Myocyte (in vitro differentiated cells): Measurements from ENCODE around the gene JAGN1. TPM values are rescaled to one million over a fixed set of nuclear protein-coding genes. Genes with fewer than 3 reads are reported as not detected.
"Not testable (repeated sequence)": the region's sequence is repeated elsewhere in the genome, so short reads cannot be mapped to it uniquely, and the experiment has no call there.

Source experiments
- DNase-seq: peaks from one replicate; pipeline ENCODE4 v3.0.0-alpha.2; 2012; ENCODE audit warnings: low read depth
- total RNA-seq: library from RNA; depleted of rRNA; stranded (reverse); fragments of >200 nt; gene quantifications from 2 replicates; pipeline ENCODE4 v1.2.3, GENCODE V29; 2014

Gene JAGN1
- total RNA-seq, 1 donor from 2014 or later, result 41.4 TPM

DNA sequence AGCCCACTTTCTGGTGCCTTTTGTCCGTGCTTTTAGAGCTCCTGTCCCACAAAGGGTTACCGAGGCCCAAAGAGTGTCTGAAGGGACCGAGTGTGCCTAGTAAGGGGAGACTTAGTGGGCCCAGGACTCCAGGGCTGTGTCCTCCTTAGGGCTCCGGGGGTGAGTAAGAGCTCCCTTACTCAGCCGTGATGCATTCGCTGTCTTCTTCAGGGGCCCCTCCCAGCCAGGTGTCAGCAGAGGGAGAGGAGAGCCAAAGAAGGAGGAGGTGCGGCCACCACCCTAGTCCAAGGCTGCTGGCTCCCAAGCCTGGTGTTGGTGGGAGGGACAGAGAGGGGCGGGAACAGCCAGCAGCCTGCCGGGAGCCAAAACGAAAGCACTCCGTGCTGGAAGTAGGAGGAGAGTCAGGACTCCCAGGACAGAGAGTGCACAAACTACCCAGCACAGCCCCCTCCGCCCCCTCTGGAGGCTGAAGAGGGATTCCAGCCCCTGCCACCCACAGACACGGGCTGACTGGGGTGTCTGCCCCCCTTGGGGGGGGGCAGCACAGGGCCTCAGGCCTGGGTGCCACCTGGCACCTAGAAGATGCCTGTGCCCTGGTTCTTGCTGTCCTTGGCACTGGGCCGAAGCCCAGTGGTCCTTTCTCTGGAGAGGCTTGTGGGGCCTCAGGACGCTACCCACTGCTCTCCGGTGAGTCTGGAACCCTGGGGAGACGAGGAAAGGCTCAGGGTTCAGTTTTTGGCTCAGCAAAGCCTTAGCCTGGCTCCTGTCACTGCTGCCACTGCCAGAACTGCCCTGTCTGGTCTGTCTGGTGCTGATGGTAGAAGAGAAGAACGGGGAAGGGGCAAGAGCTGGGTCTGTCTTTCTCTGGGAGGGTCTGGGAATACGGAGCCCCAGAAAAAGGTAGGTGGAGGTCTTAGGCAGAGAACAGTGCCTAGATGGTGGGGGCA lies 26.6 kb downstream of the JAGN1 start, which contains the start of gene IL17RC:
Gene IL17RC, plus strand, starts transcription at position 365 of the 947 bp plus-strand sequence. Its CDS starts 218 bp downstream, at position 583.
- DNase-seq, result peak; percentile 85

DNA sequence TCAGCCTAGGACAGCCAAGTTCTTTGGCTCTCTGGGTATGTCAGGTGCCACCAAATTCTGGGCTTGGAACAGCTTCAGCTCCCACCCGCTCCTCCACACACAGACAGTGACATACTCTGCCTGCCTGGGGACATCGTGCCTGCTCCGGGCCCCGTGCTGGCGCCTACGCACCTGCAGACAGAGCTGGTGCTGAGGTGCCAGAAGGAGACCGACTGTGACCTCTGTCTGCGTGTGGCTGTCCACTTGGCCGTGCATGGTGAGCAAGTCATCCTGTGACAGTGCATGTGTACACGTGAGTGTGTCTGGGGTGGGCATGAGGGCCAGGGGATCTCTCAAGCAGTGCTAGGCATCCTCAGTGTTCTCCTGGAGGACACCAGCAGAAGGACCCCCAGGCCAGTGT lies 27.4 kb downstream of the JAGN1 start:
- no peak for DNase-seq

DNA sequence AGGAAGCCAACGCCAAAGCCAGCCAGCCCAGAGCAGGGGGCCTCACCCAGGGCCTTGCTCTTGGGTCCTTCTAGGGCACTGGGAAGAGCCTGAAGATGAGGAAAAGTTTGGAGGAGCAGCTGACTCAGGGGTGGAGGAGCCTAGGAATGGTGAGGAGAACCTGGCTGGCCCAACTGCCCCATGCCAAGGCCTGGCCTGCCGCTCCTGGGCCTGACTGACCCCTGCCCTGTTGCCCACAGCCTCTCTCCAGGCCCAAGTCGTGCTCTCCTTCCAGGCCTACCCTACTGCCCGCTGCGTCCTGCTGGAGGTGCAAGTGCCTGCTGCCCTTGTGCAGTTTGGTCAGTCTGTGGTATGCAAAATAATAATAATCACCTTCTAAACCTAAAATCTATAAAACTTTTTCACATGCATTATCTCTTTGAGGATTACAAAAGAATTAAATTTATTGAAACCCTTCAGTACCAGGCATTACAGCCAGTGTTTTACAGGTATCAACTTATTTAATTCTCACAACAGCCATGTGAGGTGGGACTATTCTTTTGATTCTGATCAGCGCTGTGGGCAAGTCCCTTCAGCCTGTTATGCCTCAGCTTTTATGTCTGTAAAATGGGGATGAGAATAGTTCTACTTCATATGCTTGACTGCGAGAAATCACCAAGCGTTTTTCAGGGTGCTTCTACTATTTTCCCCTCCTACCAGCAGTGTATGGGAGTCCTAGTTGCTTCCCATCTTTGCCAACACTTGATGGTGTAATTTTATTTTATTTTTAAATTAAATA lies 28.0 kb downstream of the JAGN1 start:
- DNase-seq, result no peak

DNA sequence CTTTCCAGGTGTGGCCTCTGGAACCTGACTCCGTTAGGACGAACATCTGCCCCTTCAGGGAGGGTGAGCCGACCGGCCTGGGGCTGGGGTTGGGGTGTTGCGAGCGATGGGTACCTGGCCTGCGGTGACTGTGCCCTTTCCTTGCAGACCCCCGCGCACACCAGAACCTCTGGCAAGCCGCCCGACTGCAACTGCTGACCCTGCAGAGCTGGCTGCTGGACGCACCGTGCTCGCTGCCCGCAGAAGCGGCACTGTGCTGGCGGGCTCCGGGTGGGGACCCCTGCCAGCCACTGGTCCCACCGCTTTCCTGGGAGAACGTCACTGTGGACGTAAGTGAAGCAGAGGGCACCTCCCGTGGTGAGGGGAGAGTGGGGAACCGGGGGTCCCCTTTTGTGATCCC lies 37.7 kb downstream of the JAGN1 start:
- DNase-seq, result no peak

DNA sequence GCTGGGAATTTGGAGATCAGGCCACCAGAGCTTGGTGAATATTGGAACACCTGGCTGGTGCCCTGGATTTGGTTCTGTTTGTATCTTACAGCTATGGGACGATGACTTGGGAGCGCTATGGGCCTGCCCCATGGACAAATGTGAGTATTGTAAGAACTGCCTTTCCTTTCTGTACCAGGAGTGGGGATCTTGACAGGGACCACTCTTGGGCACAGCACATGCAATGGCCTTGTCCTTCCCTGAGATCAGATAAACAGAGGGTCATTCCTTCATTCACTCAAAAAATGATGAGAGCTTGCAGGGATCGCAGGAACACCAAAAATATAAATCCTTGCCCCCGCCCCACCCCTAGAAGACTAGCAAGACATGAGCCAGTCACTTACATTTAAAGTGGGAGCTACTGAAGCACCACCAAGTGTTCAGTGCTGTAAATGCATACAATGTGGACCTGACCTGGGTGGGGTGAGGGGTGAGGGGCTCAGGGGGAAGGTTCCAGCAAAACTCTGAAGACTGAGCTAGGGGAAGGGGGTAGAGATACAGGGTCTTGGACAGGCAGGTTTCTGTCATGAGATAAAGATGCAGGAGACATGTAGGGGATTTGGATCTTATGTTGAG lies 40.5 kb downstream of the JAGN1 start:
- DNase-seq, result no peak

DNA sequence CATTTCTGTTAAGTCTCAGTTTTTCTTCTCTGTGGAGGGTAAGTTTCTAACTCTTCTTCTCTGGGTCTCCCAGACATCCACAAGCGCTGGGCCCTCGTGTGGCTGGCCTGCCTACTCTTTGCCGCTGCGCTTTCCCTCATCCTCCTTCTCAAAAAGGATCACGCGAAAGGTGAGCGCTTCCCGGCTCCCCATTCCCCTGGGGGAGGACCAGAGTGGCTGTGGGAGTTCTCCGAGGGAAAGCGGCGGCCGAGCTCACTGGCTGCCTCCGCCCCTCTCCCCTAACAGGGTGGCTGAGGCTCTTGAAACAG lies 42.1 kb downstream of the JAGN1 start:
- no peak for DNase-seq

DNA sequence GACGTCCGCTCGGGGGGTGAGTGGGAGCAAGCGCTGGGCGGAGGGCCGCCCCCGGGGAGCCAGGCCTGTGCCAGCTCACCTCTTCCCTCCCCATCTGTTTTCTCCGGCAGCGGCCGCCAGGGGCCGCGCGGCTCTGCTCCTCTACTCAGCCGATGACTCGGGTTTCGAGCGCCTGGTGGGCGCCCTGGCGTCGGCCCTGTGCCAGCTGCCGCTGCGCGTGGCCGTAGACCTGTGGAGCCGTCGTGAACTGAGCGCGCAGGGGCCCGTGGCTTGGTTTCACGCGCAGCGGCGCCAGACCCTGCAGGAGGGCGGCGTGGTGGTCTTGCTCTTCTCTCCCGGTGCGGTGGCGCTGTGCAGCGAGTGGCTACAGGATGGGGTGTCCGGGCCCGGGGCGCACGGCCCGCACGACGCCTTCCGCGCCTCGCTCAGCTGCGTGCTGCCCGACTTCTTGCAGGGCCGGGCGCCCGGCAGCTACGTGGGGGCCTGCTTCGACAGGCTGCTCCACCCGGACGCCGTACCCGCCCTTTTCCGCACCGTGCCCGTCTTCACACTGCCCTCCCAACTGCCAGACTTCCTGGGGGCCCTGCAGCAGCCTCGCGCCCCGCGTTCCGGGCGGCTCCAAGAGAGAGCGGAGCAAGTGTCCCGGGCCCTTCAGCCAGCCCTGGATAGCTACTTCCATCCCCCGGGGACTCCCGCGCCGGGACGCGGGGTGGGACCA lies 42.6 kb downstream of the JAGN1 start:
- DNase-seq, result peak; percentile 79

DNA sequence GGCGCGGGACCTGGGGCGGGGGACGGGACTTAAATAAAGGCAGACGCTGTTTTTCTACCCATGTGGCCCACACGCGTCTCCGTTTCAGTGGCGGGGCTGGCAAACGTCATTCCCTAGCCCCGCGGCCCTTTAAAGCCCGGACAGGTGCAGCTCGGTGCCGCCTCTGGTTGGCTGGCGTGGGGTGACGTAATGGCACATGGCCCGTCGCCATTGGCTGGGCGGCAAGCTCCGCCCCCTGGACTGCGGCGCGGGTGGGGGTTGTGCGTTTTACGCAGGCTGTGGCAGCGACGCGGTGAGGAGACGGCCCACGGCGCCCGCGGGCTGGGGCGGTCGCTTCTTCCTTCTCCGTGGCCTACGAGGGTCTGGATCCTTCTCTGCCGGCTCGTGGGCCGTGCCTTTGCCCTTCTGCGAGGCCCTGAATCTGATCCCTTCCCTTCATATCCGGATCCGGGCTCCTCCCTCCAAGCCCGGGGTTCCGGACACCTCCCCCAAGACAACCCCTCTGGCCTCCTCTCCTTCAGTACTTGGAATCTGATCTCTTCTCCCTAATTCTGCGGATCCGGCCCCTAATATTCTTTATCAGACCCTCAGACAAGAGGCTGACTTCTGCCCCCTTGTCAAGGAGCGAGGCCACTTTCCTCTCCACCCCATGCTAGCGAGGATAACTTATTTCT lies 43.3 kb downstream of the JAGN1 start, which contains the start of gene CRELD1:
Gene CRELD1, plus strand, starts transcription at position 274 of the 674 bp plus-strand sequence. CDS start 605 bp downstream, outside the sequence.
- peak; percentile 94 for DNase-seq

DNA sequence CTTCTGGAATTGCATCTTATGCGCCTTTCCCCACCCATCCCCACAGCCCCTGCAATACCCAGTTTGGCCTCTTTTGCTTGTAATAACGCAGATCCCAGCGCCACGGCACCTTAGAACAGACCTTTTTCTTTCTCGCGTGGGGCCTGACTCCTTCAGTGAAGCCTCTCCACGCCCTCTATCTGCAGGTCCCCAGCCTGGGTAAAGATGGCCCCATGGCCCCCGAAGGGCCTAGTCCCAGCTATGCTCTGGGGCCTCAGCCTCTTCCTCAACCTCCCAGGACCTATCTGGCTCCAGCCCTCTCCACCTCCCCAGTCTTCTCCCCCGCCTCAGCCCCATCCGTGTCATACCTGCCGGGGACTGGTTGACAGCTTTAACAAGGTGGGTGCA lies 43.8 kb downstream of the JAGN1 start:
- no peak for DNase-seq

DNA sequence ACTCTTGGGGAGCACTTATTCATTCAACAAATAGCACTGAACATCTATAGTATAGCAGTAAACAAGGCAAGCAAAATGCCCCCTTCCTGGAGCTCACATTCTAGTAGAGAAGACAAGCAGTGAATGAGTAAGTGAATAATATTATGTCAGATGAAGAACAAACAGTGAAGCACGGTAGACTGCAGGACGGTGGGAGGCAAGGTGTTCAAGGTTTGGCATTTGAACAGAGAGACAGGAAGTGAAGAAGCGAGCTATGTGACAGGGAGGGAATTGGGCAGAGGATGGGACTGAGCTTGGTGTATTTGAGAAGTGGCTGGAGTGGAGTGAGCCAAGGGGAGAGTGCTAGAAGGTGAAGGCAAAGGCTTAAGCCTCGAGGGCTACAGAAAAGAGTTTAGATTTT lies 44.6 kb downstream of the JAGN1 start:
- DNase-seq, result no peak

DNA sequence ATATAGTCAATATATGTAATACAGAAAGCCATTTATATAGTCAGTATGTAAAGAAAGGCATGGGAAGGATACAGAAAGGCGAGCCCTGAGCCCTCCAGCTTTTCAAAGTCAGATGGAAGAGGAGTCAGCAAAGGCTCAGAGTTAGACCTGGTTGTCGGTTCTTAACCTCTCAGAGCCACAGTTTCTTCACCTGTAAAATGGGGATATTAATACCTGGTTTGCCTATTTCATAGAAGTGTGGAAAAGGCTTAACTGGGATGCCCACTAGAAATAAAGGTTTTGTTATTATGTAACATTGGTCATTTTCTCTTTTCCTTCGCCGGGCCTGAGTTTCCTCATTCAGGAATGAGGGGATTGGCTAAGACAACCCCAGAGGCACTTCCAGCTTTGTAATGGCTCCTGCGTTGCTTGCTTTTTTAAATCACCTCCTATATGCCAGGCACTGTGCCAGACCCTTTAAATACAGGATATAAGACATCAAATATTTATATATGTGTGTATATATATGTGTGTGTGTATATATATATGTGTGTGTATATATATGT lies 45.6 kb downstream of the JAGN1 start:
- DNase-seq, result no peak

DNA sequence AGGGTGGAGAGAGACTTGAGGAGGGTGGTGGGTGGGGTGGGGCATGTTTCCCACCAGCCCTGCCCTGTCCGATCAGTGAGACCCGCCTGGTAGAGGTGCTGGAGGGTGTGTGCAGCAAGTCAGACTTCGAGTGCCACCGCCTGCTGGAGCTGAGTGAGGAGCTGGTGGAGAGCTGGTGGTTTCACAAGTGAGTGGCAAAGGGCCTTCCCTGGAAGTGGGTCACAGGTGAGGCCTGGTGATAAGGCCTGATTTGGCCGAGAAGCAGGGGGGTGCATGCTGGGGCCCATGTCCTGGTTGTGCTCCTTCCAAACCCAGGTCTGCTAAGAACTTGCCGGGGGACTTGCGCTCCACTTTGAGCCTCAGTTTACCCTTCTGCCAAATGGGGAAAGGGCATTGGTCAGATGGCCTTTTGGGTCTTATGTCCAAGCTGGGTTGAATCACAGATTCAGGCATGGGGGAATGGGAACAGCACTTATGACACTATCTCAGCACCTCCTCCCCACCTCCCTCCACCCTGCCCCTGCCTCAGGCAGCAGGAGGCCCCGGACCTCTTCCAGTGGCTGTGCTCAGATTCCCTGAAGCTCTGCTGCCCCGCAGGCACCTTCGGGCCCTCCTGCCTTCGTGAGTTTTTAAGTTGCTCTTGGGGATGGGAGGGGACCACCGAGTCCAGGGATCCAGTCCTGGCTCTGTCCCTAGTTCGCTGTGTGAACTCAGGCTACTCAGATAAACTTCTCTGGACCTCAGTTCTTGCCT lies 47.3 kb downstream of the JAGN1 start:
- DNase-seq, result no peak

DNA sequence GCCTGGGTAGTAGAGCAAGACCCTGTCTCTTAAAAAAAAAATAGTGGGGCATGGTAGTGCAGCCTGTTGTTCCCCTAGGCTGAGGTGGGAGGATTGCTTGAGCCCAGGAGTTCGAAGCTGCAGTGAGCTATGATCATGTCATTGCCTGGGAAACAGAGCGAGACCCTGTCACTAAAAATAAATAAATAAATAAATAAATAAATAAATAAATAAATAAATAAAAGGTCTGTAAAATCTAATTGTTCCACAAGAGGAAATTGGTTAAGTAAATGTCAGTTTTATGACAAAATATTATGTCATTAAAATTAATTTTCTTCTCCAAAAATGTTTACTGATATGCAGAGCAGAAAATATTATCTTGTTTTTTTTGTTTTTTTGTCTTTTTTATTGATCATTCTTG lies 48.6 kb downstream of the JAGN1 start:
- no peak for DNase-seq

DNA sequence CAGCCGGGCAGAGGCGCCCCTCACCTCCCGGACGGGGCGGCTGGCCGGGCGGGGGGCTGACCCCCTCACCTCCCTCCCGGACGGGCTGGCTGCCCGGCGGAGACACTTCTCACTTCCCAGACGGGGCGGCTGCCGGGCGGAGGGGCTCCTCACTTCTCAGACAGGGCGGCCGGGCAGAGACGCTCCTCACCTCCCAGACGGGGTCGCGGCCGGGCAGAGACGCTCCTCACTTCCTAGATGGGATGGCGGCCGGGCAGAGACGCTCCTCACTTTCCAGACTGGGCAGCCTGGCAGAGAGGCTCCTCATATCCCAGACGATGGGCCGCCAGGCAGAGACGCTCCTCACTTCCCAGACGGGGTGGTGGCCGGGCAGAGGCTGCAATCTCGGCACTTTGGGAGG lies 49.5 kb downstream of the JAGN1 start:
- not testable (repeated sequence) for DNase-seq

DNA sequence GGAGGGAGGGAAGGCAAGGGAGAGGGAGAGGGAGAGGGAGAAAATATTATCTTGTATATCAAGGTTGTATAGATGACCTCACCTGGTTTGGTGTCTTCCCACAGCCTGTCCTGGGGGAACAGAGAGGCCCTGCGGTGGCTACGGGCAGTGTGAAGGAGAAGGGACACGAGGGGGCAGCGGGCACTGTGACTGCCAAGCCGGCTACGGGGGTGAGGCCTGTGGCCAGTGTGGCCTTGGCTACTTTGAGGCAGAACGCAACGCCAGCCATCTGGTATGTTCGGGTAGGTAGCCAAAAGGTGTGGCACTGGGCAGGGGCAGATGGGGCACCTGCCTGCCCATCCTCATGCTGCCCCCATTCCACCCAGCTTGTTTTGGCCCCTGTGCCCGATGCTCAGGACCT lies 50.3 kb downstream of the JAGN1 start:
- DNase-seq, result no peak

DNA sequence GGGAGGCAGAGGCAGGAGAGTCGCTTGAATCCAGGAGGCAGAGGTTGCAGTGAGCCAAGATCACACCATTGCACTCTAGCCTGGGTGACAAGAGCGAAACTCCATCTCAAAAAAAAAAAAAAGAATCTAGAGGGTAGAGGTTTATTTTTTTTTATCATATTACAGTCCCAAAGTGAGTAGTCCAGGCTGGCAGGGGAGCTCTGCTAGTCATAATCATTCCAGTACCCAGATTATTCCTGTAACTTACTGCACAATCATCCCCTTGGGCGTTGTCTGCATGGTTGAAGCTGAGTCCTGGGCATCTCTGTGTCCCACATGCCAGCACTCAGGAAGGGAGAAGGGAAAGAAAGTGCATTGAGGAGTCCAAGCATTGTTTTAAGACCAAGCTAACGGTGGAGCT lies 51.8 kb downstream of the JAGN1 start:
- DNase-seq, result no peak

DNA sequence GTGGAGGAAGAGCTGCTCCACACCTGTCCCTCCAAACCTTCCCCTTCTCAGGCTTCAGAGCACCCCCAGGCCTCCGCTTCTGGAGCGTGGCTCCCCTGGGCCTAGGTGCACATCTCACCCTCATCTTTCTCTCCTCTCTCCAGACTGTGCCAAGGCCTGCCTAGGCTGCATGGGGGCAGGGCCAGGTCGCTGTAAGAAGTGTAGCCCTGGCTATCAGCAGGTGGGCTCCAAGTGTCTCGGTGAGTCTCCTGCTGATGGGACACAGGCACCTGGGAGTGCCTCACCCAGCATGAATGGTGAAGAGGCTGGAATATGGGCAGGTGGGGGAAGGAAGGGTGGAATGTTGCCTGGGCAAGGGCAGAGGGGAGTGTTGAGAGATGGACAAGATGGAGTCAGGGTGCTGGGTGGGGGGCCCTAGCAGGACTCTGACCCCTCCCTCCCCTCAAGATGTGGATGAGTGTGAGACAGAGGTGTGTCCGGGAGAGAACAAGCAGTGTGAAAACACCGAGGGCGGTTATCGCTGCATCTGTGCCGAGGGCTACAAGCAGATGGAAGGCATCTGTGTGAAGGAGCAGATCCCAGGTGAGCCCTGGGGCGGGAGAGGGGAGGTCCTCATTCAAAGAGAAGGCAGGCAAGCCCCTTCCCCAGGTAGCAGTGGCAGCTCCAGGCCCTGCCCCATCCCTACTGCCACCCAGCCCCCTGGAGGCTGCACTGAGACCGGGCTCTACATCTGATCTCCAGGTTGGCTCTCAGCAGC lies 52.7 kb downstream of the JAGN1 start:
- no peak for DNase-seq
